ENCODE measurements around the gene AAK1. TPM values are rescaled to one million over a fixed set of nuclear protein-coding genes. Genes with fewer than 3 reads are reported as not detected.
A peak's percentile ranks its signal among the peaks of the same experiment; 100 is the strongest.

AAK1 gene
- total and polyA plus RNA-seq, 2 of the 13 experiments (the other 11 are each of a cell fraction or from before 2014, with no cell fraction given) = 9.8 to 10.3 TPM

DNA sequence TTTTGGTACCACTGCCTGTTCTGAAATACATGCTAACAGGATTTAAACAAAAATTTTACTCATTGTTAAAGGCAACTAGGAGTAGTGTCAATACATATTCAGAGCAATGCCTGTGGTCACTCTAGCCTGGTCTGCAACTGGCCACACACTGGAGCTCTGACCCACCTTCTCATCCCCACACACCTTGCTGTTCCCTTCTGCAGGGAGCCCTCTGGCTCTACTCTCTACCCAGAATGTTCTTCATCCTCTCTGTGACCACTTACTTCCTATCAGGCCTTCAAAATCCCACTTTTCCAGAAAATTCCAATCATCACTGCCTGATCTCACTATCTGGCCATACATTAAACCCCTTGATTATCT, 104.0 kb downstream of the AAK1 start (continued):
- no peak for TF ChIP-seq ZNF615 (CRISPR knock-in tag; IDR thresholded peaks at IDR 0.05; ENCODE audit: borderline replicate concordance)
- no peak for TF ChIP-seq PITX1 (CRISPR knock-in tag; IDR thresholded peaks at IDR 0.05)
- no peak for TF ChIP-seq ZNF468 (CRISPR knock-in tag; IDR thresholded peaks at IDR 0.05)
- no peak for TF ChIP-seq KLF13 (CRISPR knock-in tag; IDR thresholded peaks at IDR 0.05)
- no peak for TF ChIP-seq TCF7L2 (IDR thresholded peaks at IDR 0.05; ENCODE audit: low read depth, low read length)
- 0 out of 2 replicates have a peak, but pooled peaks have one; percentile 16 for TF ChIP-seq GMEB1 (CRISPR knock-in tag; IDR thresholded peaks at IDR 0.05; ENCODE audit: borderline replicate concordance)
- no peak for TF ChIP-seq AGO1 (IDR thresholded peaks at IDR 0.05; ENCODE audit: low read depth, low read length, poor library complexity, severe bottlenecking)
- no peak for TF ChIP-seq ZFP36L1 (CRISPR knock-in tag; IDR thresholded peaks at IDR 0.05)
- no peak for TF ChIP-seq REPIN1 (CRISPR knock-in tag; IDR thresholded peaks at IDR 0.05; ENCODE audit: borderline replicate concordance, low read depth)
- TF ChIP-seq, protein P1, sequence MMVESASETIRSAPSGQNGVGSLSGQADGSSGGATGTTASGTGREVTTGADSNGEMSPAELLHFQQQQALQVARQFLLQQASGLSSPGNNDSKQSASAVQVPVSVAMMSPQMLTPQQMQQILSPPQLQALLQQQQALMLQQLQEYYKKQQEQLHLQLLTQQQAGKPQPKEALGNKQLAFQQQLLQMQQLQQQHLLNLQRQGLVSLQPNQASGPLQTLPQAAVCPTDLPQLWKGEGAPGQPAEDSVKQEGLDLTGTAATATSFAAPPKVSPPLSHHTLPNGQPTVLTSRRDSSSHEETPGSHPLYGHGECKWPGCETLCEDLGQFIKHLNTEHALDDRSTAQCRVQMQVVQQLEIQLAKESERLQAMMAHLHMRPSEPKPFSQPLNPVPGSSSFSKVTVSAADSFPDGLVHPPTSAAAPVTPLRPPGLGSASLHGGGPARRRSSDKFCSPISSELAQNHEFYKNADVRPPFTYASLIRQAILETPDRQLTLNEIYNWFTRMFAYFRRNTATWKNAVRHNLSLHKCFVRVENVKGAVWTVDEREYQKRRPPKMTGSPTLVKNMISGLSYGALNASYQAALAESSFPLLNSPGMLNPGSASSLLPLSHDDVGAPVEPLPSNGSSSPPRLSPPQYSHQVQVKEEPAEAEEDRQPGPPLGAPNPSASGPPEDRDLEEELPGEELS (CRISPR knock-in tag; IDR thresholded peaks at IDR 0.05) = no peak
- TF ChIP-seq ZNF510 (CRISPR knock-in tag; IDR thresholded peaks at IDR 0.05; ENCODE audit: low read depth) = no peak
- TF ChIP-seq SMC3 (IDR thresholded peaks at IDR 0.05; ENCODE audit: low read length) = no peak
- no peak for TF ChIP-seq ZNF691 (CRISPR knock-in tag; IDR thresholded peaks at IDR 0.05; ENCODE audit: borderline replicate concordance, low read depth)
- no peak for TF ChIP-seq KLF6 (CRISPR knock-in tag; IDR thresholded peaks at IDR 0.05)
- 0 out of 2 replicates have a peak, but pooled peaks have one; percentile 21 for TF ChIP-seq PHF21A (CRISPR knock-in tag; IDR thresholded peaks at IDR 0.05)
- no peak for TF ChIP-seq ZNF644 (CRISPR knock-in tag; IDR thresholded peaks at IDR 0.05; ENCODE audit: low read depth)
- TF ChIP-seq, protein P2, sequence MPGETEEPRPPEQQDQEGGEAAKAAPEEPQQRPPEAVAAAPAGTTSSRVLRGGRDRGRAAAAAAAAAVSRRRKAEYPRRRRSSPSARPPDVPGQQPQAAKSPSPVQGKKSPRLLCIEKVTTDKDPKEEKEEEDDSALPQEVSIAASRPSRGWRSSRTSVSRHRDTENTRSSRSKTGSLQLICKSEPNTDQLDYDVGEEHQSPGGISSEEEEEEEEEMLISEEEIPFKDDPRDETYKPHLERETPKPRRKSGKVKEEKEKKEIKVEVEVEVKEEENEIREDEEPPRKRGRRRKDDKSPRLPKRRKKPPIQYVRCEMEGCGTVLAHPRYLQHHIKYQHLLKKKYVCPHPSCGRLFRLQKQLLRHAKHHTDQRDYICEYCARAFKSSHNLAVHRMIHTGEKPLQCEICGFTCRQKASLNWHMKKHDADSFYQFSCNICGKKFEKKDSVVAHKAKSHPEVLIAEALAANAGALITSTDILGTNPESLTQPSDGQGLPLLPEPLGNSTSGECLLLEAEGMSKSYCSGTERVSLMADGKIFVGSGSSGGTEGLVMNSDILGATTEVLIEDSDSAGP (CRISPR knock-in tag; IDR thresholded peaks at IDR 0.05; ENCODE audit: borderline replicate concordance) = no peak
- TF ChIP-seq SRY (CRISPR knock-in tag; IDR thresholded peaks at IDR 0.05) = no peak
- TF ChIP-seq CREB1 (IDR thresholded peaks at IDR 0.05) = no peak
- TF ChIP-seq CREB1 (CRISPR knock-in tag; IDR thresholded peaks at IDR 0.05) = 0 out of 2 replicates have a peak, but pooled peaks have one; percentile 16
- no peak for TF ChIP-seq NR2F6 (IDR thresholded peaks at IDR 0.05)
- TF ChIP-seq NR2F6 (CRISPR knock-in tag; IDR thresholded peaks at IDR 0.05) = no peak
- TF ChIP-seq, protein P3, sequence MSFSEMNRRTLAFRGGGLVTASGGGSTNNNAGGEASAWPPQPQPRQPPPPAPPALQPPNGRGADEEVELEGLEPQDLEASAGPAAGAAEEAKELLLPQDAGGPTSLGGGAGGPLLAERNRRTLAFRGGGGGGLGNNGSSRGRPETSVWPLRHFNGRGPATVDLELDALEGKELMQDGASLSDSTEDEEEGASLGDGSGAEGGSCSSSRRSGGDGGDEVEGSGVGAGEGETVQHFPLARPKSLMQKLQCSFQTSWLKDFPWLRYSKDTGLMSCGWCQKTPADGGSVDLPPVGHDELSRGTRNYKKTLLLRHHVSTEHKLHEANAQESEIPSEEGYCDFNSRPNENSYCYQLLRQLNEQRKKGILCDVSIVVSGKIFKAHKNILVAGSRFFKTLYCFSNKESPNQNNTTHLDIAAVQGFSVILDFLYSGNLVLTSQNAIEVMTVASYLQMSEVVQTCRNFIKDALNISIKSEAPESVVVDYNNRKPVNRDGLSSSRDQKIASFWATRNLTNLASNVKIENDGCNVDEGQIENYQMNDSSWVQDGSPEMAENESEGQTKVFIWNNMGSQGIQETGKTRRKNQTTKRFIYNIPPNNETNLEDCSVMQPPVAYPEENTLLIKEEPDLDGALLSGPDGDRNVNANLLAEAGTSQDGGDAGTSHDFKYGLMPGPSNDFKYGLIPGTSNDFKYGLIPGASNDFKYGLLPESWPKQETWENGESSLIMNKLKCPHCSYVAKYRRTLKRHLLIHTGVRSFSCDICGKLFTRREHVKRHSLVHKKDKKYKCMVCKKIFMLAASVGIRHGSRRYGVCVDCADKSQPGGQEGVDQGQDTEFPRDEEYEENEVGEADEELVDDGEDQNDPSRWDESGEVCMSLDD (CRISPR knock-in tag; IDR thresholded peaks at IDR 0.05; ENCODE audit: borderline replicate concordance) = 0 out of 2 replicates have a peak, but pooled peaks have one; percentile 2
- TF ChIP-seq SUZ12 (IDR thresholded peaks at IDR 0.05; ENCODE audit: low read depth, low read length) = no peak
